CD4-positive, CD25-positive, alpha-beta regulatory T cell (primary cell): ENCODE measurements around the gene DCTN1. TPM values are rescaled to one million over a fixed set of nuclear protein-coding genes. Genes with fewer than 3 reads are reported as not detected.
A peak's percentile ranks its signal among the peaks of the same experiment; 100 is the strongest.

Experiments
- ATAC-seq, 2 donors: fragments of 150-1000 bp; cut with Tn5 transposase; one replicate each; pipeline ENCODE4 v1.10.0; 2021; ENCODE audit warnings: low read depth in 2 of 2, moderate number of reproducible peaks in 2 of 2, moderate library complexity in 1 of 2
- DNase-seq, 3 donors: peaks; one replicate each; pipeline versions ENCODE4 v3.0.0 to v3.0.0-alpha.2; 2012 to 2022; ENCODE audit warnings: mixed read lengths in 1 of 3
- H3K27ac ChIP-seq: one replicate; pipeline ENCODE4 v1.7.0; 2013; ENCODE audit warnings: mild to moderate bottlenecking, low read length; ENCODE audit not compliant: insufficient read depth, poor library complexity, severe bottlenecking
- H3K27me3 ChIP-seq: one replicate; pipeline ENCODE4 v1.7.0; 2013; ENCODE audit warnings: low read length; ENCODE audit not compliant: control insufficient read depth, insufficient read depth
- H3K36me3 ChIP-seq: one replicate; pipeline ENCODE4 v1.7.0; 2013; ENCODE audit warnings: mild to moderate bottlenecking, low read length, moderate library complexity; ENCODE audit not compliant: control insufficient read depth, insufficient read depth
- H3K4me1 ChIP-seq: 2 replicates; pipeline ENCODE4 v1.7.0; 2013; ENCODE audit warnings: mild to moderate bottlenecking, low read length; ENCODE audit not compliant: insufficient read depth, control insufficient read depth, poor library complexity, severe bottlenecking
- H3K4me3 ChIP-seq: one replicate; pipeline ENCODE4 v1.7.0; 2013; ENCODE audit warnings: low read depth, mild to moderate bottlenecking, low read length, moderate library complexity
- H3K9me3 ChIP-seq, 2 experiments: 1 replicate in 1 of 2; 2 replicates in 1 of 2; pipeline ENCODE4 v1.7.0; 2013; ENCODE audit warnings: low read length in 2 of 2, mild to moderate bottlenecking in 1 of 2, moderate library complexity in 1 of 2; ENCODE audit not compliant: control insufficient read depth in 2 of 2
- H3K27ac Mint-ChIP-seq, 3 donors: one replicate each; pipeline ENCODE4 v1.8.0; 2020 to 2022; ENCODE audit warnings: mild to moderate bottlenecking in 3 of 3, mixed read lengths in 3 of 3, moderate library complexity in 2 of 3
- H3K27me3 Mint-ChIP-seq: one replicate; pipeline ENCODE4 v1.8.0; 2022; ENCODE audit warnings: mild to moderate bottlenecking, mixed read lengths
- H3K36me3 Mint-ChIP-seq: one replicate; pipeline ENCODE4 v1.8.0; 2020; ENCODE audit warnings: mixed read lengths
- H3K4me1 Mint-ChIP-seq, 4 donors: one replicate each; pipeline ENCODE4 v1.8.0; 2020 to 2022; ENCODE audit warnings: mixed read lengths in 4 of 4, mild to moderate bottlenecking in 1 of 4
- H3K4me3 Mint-ChIP-seq, 4 donors: one replicate each; pipeline ENCODE4 v1.8.0; 2020 to 2022; ENCODE audit warnings: mild to moderate bottlenecking in 4 of 4, mixed read lengths in 4 of 4, moderate library complexity in 3 of 4
- H3K9me3 Mint-ChIP-seq, 7 donors: one replicate each; pipeline ENCODE4 v1.8.0; 2020 to 2022; ENCODE audit warnings: mixed read lengths in 7 of 7, mild to moderate bottlenecking in 3 of 7, moderate library complexity in 2 of 7
- polyA plus RNA-seq, 4 donors: library from polyadenylated mRNA; unstranded; fragments of 300-500 nt; fragmentation: Illumina TruSeq; gene quantifications; one replicate each; pipeline ENCODE4 v1.2.3, GENCODE V29; 2021
- total RNA-seq: library from RNA; stranded (reverse); gene quantifications from one replicate; pipeline ENCODE4 v1.2.3, GENCODE V29; 2022

The DCTN1 gene
- total RNA-seq = 83.5 TPM
- polyA plus RNA-seq = 10 to 100 TPM; 42.9 to 58.9 (median 47.0) TPM

- H3K9me3 ChIP-seq = no peaks in the 10 kb centered on the region
- Mint-ChIP-seq H3K36me3 (peaks cover 35% of the 10 kb centered on the region), H3K4me1 (peaks cover 18 to 59% (median 27%) of the 10 kb centered on the region in 4 donors), H3K27ac (peak within 1 kb of the TSS in 2 of 3 donors; percentile 88 to 94), H3K4me3 (peak within 1 kb of the TSS; percentile 44 to 81 (median 58)), H3K9me3 (no peaks in the 10 kb centered on the region), H3K27me3 (no peaks in the 10 kb centered on the region)
- ATAC-seq (peak in 1 of 2 donors; percentile 37), DNase-seq (peak in 2 of 3 donors; percentile 8 to 20)
- H3K36me3 ChIP-seq = peaks cover 37% of the 10 kb centered on the region
- H3K27ac ChIP-seq = no peak within 1 kb of the TSS
- no peaks in the 10 kb centered on the region for H3K27me3 ChIP-seq
- H3K4me3 ChIP-seq = no peak within 1 kb of the TSS
- H3K4me1 ChIP-seq = peaks cover 19% of the 10 kb centered on the region
Measured at GRCh38 chr2:74379851-74380789, at the start of gene DCTN1. DCTN1 (minus strand) TSS chr2:74380311; CDS start chr2:74380037, 274 bp downstream.

GRCh38 chr2:74428675-74429074 is 48.6 kb upstream of the DCTN1 start:
- peaks cover 4% of the 10 kb centered on the region for H3K27me3 Mint-ChIP-seq

GRCh38 chr2:74427551-74427950 is 47.4 kb upstream of the DCTN1 start:
- peak overlapping the region in 2 of 3 donors; percentile 55 to 67 for H3K27ac Mint-ChIP-seq
- H3K4me1 Mint-ChIP-seq = peaks cover 0 to 6% (median 2%) of the 10 kb centered on the region in 4 donors
- Histone ChIP-seq H3K27ac (no peak overlapping the region), H3K36me3 (peaks cover 5% of the 10 kb centered on the region), H3K4me1 (no peaks in the 10 kb centered on the region), H3K27me3 (no peaks in the 10 kb centered on the region), H3K4me3 (no peak overlapping the region), H3K9me3 (no peaks in the 10 kb centered on the region)
- peak overlapping the region in 1 of 4 donors; percentile 12 for H3K4me3 Mint-ChIP-seq
- H3K9me3 Mint-ChIP-seq = no peaks in the 10 kb centered on the region
- ATAC-seq = no peak
- peaks cover 4% of the 10 kb centered on the region for H3K27me3 Mint-ChIP-seq
- no peak for DNase-seq
- peaks cover 9% of the 10 kb centered on the region for H3K36me3 Mint-ChIP-seq

More at GRCh38 chr2:74428675-74429074, 48.6 kb upstream of the DCTN1 start:
- Histone ChIP-seq H3K36me3 (peaks cover 5% of the 10 kb centered on the region), H3K27ac (no peak overlapping the region), H3K9me3 (no peaks in the 10 kb centered on the region), H3K27me3 (no peaks in the 10 kb centered on the region), H3K4me3 (no peak overlapping the region), H3K4me1 (no peaks in the 10 kb centered on the region)
- Mint-ChIP-seq H3K36me3 (peaks cover 9% of the 10 kb centered on the region), H3K4me1 (no peaks in the 10 kb centered on the region), H3K9me3 (no peaks in the 10 kb centered on the region), H3K4me3 (peak overlapping the region in 1 of 4 donors; percentile 10), H3K27ac (no peak overlapping the region)
- DNase-seq (no peak), ATAC-seq (no peak)

- no peak overlapping the region for H3K27ac Mint-ChIP-seq
- peaks cover 9% of the 10 kb centered on the region for H3K27me3 Mint-ChIP-seq
- peaks cover 1 to 16% (median 7%) of the 10 kb centered on the region in 4 donors for H3K4me1 Mint-ChIP-seq
- no peaks in the 10 kb centered on the region for H3K27me3 ChIP-seq
- no peaks in the 10 kb centered on the region for H3K9me3 Mint-ChIP-seq
- ATAC-seq (no peak), DNase-seq (no peak)
- peaks cover 9% of the 10 kb centered on the region for H3K36me3 Mint-ChIP-seq
- H3K4me3 Mint-ChIP-seq = peak overlapping the region in 1 of 4 donors; percentile 49
- no peak overlapping the region for H3K4me3 ChIP-seq
- H3K4me1 ChIP-seq = peaks cover 8% of the 10 kb centered on the region
- no peaks in the 10 kb centered on the region for H3K9me3 ChIP-seq
- H3K27ac ChIP-seq = no peak overlapping the region
- peaks cover 5% of the 10 kb centered on the region for H3K36me3 ChIP-seq
Measured at GRCh38 chr2:74426181-74426758, 46.2 kb upstream of the DCTN1 start.

- Mint-ChIP-seq H3K4me1 (peaks cover 6 to 20% (median 10%) of the 10 kb centered on the region in 4 donors), H3K9me3 (no peaks in the 10 kb centered on the region), H3K36me3 (peaks cover 9% of the 10 kb centered on the region), H3K27ac (no peak overlapping the region), H3K4me3 (no peak overlapping the region), H3K27me3 (peaks cover 9% of the 10 kb centered on the region)
- H3K36me3 ChIP-seq = peaks cover 5% of the 10 kb centered on the region
- DNase-seq (no peak), ATAC-seq (no peak)
- H3K27me3 ChIP-seq = no peaks in the 10 kb centered on the region
- peaks cover 13% of the 10 kb centered on the region for H3K4me1 ChIP-seq
- no peak overlapping the region for H3K4me3 ChIP-seq
- no peaks in the 10 kb centered on the region for H3K9me3 ChIP-seq
- H3K27ac ChIP-seq = no peak overlapping the region
Measured at GRCh38 chr2:74425523-74425922, 45.4 kb upstream of the DCTN1 start.

- no peaks in the 10 kb centered on the region for H3K9me3 ChIP-seq
- peaks cover 5% of the 10 kb centered on the region for H3K36me3 ChIP-seq
- H3K4me3 Mint-ChIP-seq = peak overlapping the region in 1 of 4 donors; percentile 88
- no peaks in the 10 kb centered on the region for H3K27me3 ChIP-seq
- peaks cover 13% of the 10 kb centered on the region for H3K4me1 ChIP-seq
- DNase-seq = no peak
- H3K27ac Mint-ChIP-seq = no peak overlapping the region
- H3K27ac ChIP-seq = no peak overlapping the region
- H3K36me3 Mint-ChIP-seq = peaks cover 9% of the 10 kb centered on the region
- peaks cover 14% of the 10 kb centered on the region for H3K27me3 Mint-ChIP-seq
- H3K4me1 Mint-ChIP-seq = peaks cover 6 to 26% (median 14%) of the 10 kb centered on the region in 4 donors
- ATAC-seq = no peak
- H3K9me3 Mint-ChIP-seq = no peaks in the 10 kb centered on the region
- H3K4me3 ChIP-seq = no peak overlapping the region
Measured at GRCh38 chr2:74424995-74425406, 44.9 kb upstream of the DCTN1 start.

- Mint-ChIP-seq H3K9me3 (no peaks in the 10 kb centered on the region), H3K27ac (no peak overlapping the region), H3K27me3 (peaks cover 14% of the 10 kb centered on the region), H3K36me3 (peaks cover 9% of the 10 kb centered on the region), H3K4me3 (peak overlapping the region in 2 of 4 donors; percentile 1 to 88), H3K4me1 (peaks cover 6 to 28% (median 15%) of the 10 kb centered on the region in 4 donors)
- DNase-seq = no peak
- H3K4me1 ChIP-seq = peaks cover 13% of the 10 kb centered on the region
- no peaks in the 10 kb centered on the region for H3K9me3 ChIP-seq
- no peak for ATAC-seq
- no peak overlapping the region for H3K27ac ChIP-seq
- no peaks in the 10 kb centered on the region for H3K27me3 ChIP-seq
- peaks cover 5% of the 10 kb centered on the region for H3K36me3 ChIP-seq
- no peak overlapping the region for H3K4me3 ChIP-seq
Measured at GRCh38 chr2:74424139-74424992, 44.3 kb upstream of the DCTN1 start.
